ENCODE measurements around the gene SLC25A3.

DNA sequence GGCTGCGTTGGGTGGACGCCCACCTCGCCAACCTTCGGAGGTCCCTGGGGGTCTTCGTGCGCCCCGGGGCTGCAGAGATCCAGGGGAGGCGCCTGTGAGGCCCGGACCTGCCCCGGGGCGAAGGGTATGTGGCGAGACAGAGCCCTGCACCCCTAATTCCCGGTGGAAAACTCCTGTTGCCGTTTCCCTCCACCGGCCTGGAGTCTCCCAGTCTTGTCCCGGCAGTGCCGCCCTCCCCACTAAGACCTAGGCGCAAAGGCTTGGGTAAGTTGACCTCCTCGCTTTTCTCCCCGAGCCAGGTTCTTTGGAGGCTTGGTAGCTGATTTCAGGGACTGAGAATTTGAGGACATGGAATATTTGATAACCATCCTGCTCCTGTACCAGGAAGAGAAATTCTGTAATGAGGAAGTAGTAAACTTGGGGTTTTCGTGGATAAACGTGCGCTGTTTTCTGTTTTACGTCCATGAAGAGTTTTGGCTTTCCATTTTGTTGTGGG, 52.1 kb downstream of the SLC25A3 start:
- no peak for TF ChIP-seq EZH2 (IDR thresholded peaks at IDR 0.05; ENCODE audit: insufficient read depth, poor library complexity, severe bottlenecking)
- no peak for TF ChIP-seq EZH2phosphoT487 (IDR thresholded peaks at IDR 0.05; ENCODE audit: insufficient read depth, low read depth)
